ENCODE results near the gene POLR1A. TPM values are rescaled to one million over a fixed set of nuclear protein-coding genes. Genes with fewer than 3 reads are reported as not detected.

The POLR1A gene
- total RNA-seq, 1 donor from 2014 or later = 17.2 TPM

- Histone ChIP-seq H3K9me3 (no peaks in the 10 kb centered on the region), H3K4me1 (peaks cover 16% of the 10 kb centered on the region), H3K27ac (no peak overlapping the region), H3K36me3 (peaks cover 0 to 32% of the 10 kb centered on the region in 2 donors), H3K4me3 (no peak overlapping the region), H3K27me3 (no peaks in the 10 kb centered on the region)
- TF ChIP-seq POLR2A (IDR thresholded peaks at IDR 0.05) = no peak
- no peak for TF ChIP-seq POLR2AphosphoS5 (IDR thresholded peaks at IDR 0.05; ENCODE audit: insufficient read depth in 1 of 2, low read depth in 1 of 2)
- TF ChIP-seq CTCF (IDR thresholded peaks at IDR 0.05) = no peak
- intact Hi-C loops (cut with DNase I) = loop anchor here (5.0 to 10.0 kb wide), 3 partner anchors 75 to 243 kb away; partner anchors contain the start of gene ST3GAL5
- no peak for DNase-seq (ENCODE audit: extremely low spot score in 2 of 2)
Observed at GRCh38 chr2:86069783-86070339, 35.8 kb downstream of the POLR1A start.

- no peak overlapping the region for H3K27ac ChIP-seq
- peaks cover 16% of the 10 kb centered on the region for H3K4me1 ChIP-seq
- H3K9me3 ChIP-seq = no peaks in the 10 kb centered on the region
- intact Hi-C loops (cut with DNase I) = no loop called here
- H3K36me3 ChIP-seq = peaks cover 0 to 28% of the 10 kb centered on the region in 2 donors
- no peak for TF ChIP-seq CTCF (IDR thresholded peaks at IDR 0.05)
- TF ChIP-seq POLR2AphosphoS5 (IDR thresholded peaks at IDR 0.05; ENCODE audit: insufficient read depth in 1 of 2, low read depth in 1 of 2) = no peak
- no peak for TF ChIP-seq POLR2A (IDR thresholded peaks at IDR 0.05)
- H3K27me3 ChIP-seq = no peaks in the 10 kb centered on the region
- DNase-seq (ENCODE audit: extremely low spot score in 2 of 2) = no peak
- no peak overlapping the region for H3K4me3 ChIP-seq
Observed at GRCh38 chr2:86069091-86069685, 36.5 kb downstream of the POLR1A start.

- H3K36me3 ChIP-seq = peaks cover 0 to 23% of the 10 kb centered on the region in 2 donors
- DNase-seq (ENCODE audit: extremely low spot score in 2 of 2) = no peak
- intact Hi-C loops (cut with DNase I) = no loop called here
- no peak for TF ChIP-seq POLR2AphosphoS5 (IDR thresholded peaks at IDR 0.05; ENCODE audit: insufficient read depth in 1 of 2, low read depth in 1 of 2)
- TF ChIP-seq CTCF (IDR thresholded peaks at IDR 0.05) = no peak
- TF ChIP-seq POLR2A (IDR thresholded peaks at IDR 0.05) = no peak
- no peaks in the 10 kb centered on the region for H3K9me3 ChIP-seq
- no peak overlapping the region for H3K27ac ChIP-seq
- no peaks in the 10 kb centered on the region for H3K27me3 ChIP-seq
- no peak overlapping the region for H3K4me3 ChIP-seq
- H3K4me1 ChIP-seq = peaks cover 16% of the 10 kb centered on the region
Observed at GRCh38 chr2:86068648-86069047, 37.0 kb downstream of the POLR1A start.

GRCh38 chr2:86068136-86068588 lies 37.5 kb downstream of the POLR1A start:
- intact Hi-C loops (cut with DNase I) = no loop called here
- no peak overlapping the region for H3K27ac ChIP-seq
- no peaks in the 10 kb centered on the region for H3K9me3 ChIP-seq
- no peak overlapping the region for H3K4me3 ChIP-seq
- TF ChIP-seq CTCF (IDR thresholded peaks at IDR 0.05) (no peak), POLR2A (IDR thresholded peaks at IDR 0.05) (no peak)
- no peak for DNase-seq (ENCODE audit: extremely low spot score in 2 of 2)
- H3K4me1 ChIP-seq = peaks cover 16% of the 10 kb centered on the region
- peaks cover 0 to 23% of the 10 kb centered on the region in 2 donors for H3K36me3 ChIP-seq
- no peaks in the 10 kb centered on the region for H3K27me3 ChIP-seq

GRCh38 chr2:86066915-86067314 lies 38.8 kb downstream of the POLR1A start:
- no peak for DNase-seq (ENCODE audit: extremely low spot score in 2 of 2)
- no peak overlapping the region for H3K27ac ChIP-seq
- no peaks in the 10 kb centered on the region for H3K27me3 ChIP-seq
- no peak for TF ChIP-seq CTCF (IDR thresholded peaks at IDR 0.05)
- TF ChIP-seq POLR2AphosphoS5 (IDR thresholded peaks at IDR 0.05; ENCODE audit: insufficient read depth in 1 of 2, low read depth in 1 of 2) = no peak
- H3K36me3 ChIP-seq = peaks cover 0 to 27% of the 10 kb centered on the region in 2 donors
- H3K4me3 ChIP-seq = no peak overlapping the region
- no peaks in the 10 kb centered on the region for H3K9me3 ChIP-seq
- H3K4me1 ChIP-seq = peaks cover 6% of the 10 kb centered on the region
- intact Hi-C loops (cut with DNase I) = no loop called here
